Astrocyte of the cerebellum (primary cell): Measurements from ENCODE around the gene UGT1A5.

Source experiments
- DNase-seq: peaks from one replicate; pipeline ENCODE4 v3.0.0-alpha.2; 2011; ENCODE audit warnings: low read depth
- H3K4me3 ChIP-seq: 2 replicates; pipeline ENCODE4 v1.5.1; 2011; ENCODE audit warnings: mild to moderate bottlenecking, low read depth, low read length, moderate library complexity
- in situ Hi-C: cut with HindIII; loops from 2 replicates; pipeline ENCODE4 v1.10.0; 2017; ENCODE audit warnings: low sequenced_read_pairs
- TF ChIP-seq, protein P1 (sequence below): IDR thresholded peaks from 2 replicates; pipeline ENCODE4 v1.5.1; 2012; ENCODE audit warnings: low read length, low read depth, moderate library complexity, mild to moderate bottlenecking; ENCODE audit errors: missing control alignments

Gene UGT1A5

GRCh38 chr2:233796254-233796653 lies 83.5 kb downstream of the UGT1A5 start:
- in situ Hi-C loops, result no loop called here
- no peak for DNase-seq
- TF ChIP-seq, protein P1, sequence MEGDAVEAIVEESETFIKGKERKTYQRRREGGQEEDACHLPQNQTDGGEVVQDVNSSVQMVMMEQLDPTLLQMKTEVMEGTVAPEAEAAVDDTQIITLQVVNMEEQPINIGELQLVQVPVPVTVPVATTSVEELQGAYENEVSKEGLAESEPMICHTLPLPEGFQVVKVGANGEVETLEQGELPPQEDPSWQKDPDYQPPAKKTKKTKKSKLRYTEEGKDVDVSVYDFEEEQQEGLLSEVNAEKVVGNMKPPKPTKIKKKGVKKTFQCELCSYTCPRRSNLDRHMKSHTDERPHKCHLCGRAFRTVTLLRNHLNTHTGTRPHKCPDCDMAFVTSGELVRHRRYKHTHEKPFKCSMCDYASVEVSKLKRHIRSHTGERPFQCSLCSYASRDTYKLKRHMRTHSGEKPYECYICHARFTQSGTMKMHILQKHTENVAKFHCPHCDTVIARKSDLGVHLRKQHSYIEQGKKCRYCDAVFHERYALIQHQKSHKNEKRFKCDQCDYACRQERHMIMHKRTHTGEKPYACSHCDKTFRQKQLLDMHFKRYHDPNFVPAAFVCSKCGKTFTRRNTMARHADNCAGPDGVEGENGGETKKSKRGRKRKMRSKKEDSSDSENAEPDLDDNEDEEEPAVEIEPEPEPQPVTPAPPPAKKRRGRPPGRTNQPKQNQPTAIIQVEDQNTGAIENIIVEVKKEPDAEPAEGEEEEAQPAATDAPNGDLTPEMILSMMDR, result no peak
- no peak overlapping the region for H3K4me3 ChIP-seq

- H3K4me3 ChIP-seq, result no peak overlapping the region
- in situ Hi-C loops, result no loop called here
- DNase-seq, result no peak
- TF ChIP-seq, protein P1, result no peak
Observed at GRCh38 chr2:233798335-233799086, 85.8 kb downstream of the UGT1A5 start.

- no peak overlapping the region for H3K4me3 ChIP-seq
- DNase-seq, result no peak
- in situ Hi-C loops, result no loop called here
- TF ChIP-seq, protein P1, result no peak
Observed at GRCh38 chr2:233799087-233799665, 86.5 kb downstream of the UGT1A5 start.

DNA sequence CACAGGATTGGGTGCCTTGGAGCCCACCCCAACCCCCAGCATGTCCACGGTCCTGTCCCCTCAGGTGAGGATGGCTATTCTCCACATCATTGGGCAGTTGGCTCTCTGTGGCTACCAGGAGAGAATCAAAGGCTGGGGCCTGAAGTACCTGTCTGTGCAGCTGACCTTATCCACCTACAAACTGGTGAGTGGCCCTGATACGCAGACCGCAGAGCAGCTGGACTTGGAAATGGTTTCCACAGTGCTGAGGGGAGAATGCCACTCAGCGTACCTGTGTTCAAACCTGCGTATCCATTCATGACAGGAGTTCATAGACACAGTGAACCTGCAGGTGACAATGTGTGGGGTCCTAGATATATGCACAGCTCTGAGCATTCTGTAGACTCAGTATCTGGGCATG lies 87.0 kb downstream of the UGT1A5 start:
- DNase-seq, result no peak
- TF ChIP-seq, protein P1, result no peak
- in situ Hi-C loops, result no loop called here
- no peak overlapping the region for H3K4me3 ChIP-seq

- TF ChIP-seq, protein P1, result no peak
- in situ Hi-C loops, result no loop called here
- no peak overlapping the region for H3K4me3 ChIP-seq
- DNase-seq, result no peak
Observed at GRCh38 chr2:233800208-233800607, 87.5 kb downstream of the UGT1A5 start.

GRCh38 chr2:233801357-233802131 lies 88.8 kb downstream of the UGT1A5 start:
- DNase-seq, result no peak
- TF ChIP-seq, protein P1, result no peak
- in situ Hi-C loops, result no loop called here
- H3K4me3 ChIP-seq, result no peak overlapping the region
